GM12878 (cell line): Measurements from ENCODE around the gene EHMT2. TPM values are rescaled to one million over a fixed set of nuclear protein-coding genes. Genes with fewer than 3 reads are reported as not detected.

Experiments used
- ATAC-seq: fragments of 200-7000 bp; cut with Tn5 transposase; 3 replicates; pipeline ENCODE4 v1.9.1; 2020; ENCODE audit warnings: mild to moderate bottlenecking, moderate library complexity
- BruUV-seq: library from RNA; stranded (reverse); fragments of 400-500 nt; replicated peaks from 2 replicates; lab custom pipeline; 2021; lab: Mats Ljungman, UMichigan
- CTCF ChIA-PET: fragments of 300-600 bp; sonication (Branson Sonifier 250); formaldehyde crosslinking; extraction: SDS; loops from one replicate; lab custom pipeline; 2021; ENCODE audit warnings: inconsistent platforms; lab: Yijun Ruan, JAX
- POLR2A ChIA-PET: fragments of 350-600 bp; formaldehyde crosslinking; extraction: SDS; loops from one replicate; lab custom pipeline; 2021; ENCODE audit warnings: inconsistent platforms; lab: Charles Lee
- RAD21 ChIA-PET: fragments of 300-600 bp; sonication (Branson Sonifier 250); formaldehyde crosslinking; loops from one replicate; lab custom pipeline; 2023; ENCODE audit warnings: antibody characterized with exemption; ENCODE audit not compliant: unreplicated experiment; lab: Charles Lee
- SMC1A ChIA-PET: fragments of 300-600 bp; sonication (Branson Sonifier 250); formaldehyde crosslinking; loops from one replicate; lab custom pipeline; 2023; ENCODE audit not compliant: unreplicated experiment, uncharacterized antibody; lab: Charles Lee
- DNase-seq: peaks from one replicate; pipeline ENCODE4 v3.0.0-alpha.2; 2011; ENCODE audit warnings: low read depth, low spot score
- FAIRE-seq: peaks from 3 replicates; lab custom pipeline; 2011; peaks lifted over from hg19 to GRCh38; lab: Jason Lieb, UNC
- H2AFZ ChIP-seq: 2 replicates; pipeline ENCODE4 v1.6.0; 2011; ENCODE audit warnings: low read depth, low read length, control low read depth; ENCODE audit not compliant: control insufficient read depth
- H3K27ac ChIP-seq: 2 replicates; pipeline ENCODE4 v1.5.1; 2011; ENCODE audit warnings: control low read depth; ENCODE audit not compliant: control insufficient read depth, insufficient read depth
- H3K27me3 ChIP-seq, 2 experiments: replicated peaks in 1 of 2; 2 replicates each; pipeline versions ENCODE4 v1.6.0 to v1.6.1; 2011; ENCODE audit warnings: low read length in 1 of 2; ENCODE audit not compliant: control insufficient read depth in 2 of 2, insufficient read depth in 2 of 2
- H3K36me3 ChIP-seq, 2 experiments: 2 replicates each; pipeline ENCODE4 v1.5.1; 2011; ENCODE audit warnings: low read length in 1 of 2; ENCODE audit not compliant: control insufficient read depth in 2 of 2, insufficient read depth in 2 of 2
- H3K4me1 ChIP-seq: 2 replicates; pipeline ENCODE4 v1.6.1; 2011; ENCODE audit warnings: mild to moderate bottlenecking, low read length, moderate library complexity, mixed read lengths; ENCODE audit not compliant: control insufficient read depth, insufficient read depth
- H3K4me2 ChIP-seq: 2 replicates; pipeline ENCODE4 v1.6.0; 2011; ENCODE audit warnings: control low read depth; ENCODE audit not compliant: control insufficient read depth, insufficient read depth
- H3K4me3 ChIP-seq: fragments of 200-600 bp; sonication (generic); 2 replicates; pipeline ENCODE4 v1.5.1; 2016
- H3K79me2 ChIP-seq: 2 replicates; pipeline ENCODE4 v1.6.0; 2011; ENCODE audit warnings: low read length; ENCODE audit not compliant: control insufficient read depth, insufficient read depth
- H3K9ac ChIP-seq: 2 replicates; pipeline ENCODE4 v1.8.0; 2011; ENCODE audit warnings: low read length, control low read depth, mixed read lengths; ENCODE audit not compliant: control insufficient read depth, insufficient read depth
- H3K9me3 ChIP-seq: replicated peaks from 3 replicates; pipeline ENCODE4 v1.5.1; 2011; ENCODE audit warnings: mild to moderate bottlenecking, low read length; ENCODE audit not compliant: control insufficient read depth, insufficient read depth
- H4K20me1 ChIP-seq: 2 replicates; pipeline ENCODE4 v1.6.0; 2011; ENCODE audit not compliant: control insufficient read depth, insufficient read depth
- HDAC2 ChIP-seq: fragments of 200-600 bp; sonication (generic); IDR thresholded peaks from 2 replicates; pipeline ENCODE4 v1.6.1; 2017
- NFIC ChIP-seq: IDR thresholded peaks from 2 replicates; pipeline ENCODE4 v1.6.1; 2012; ENCODE audit warnings: low read depth, mild to moderate bottlenecking, inconsistent platforms, low read length, moderate library complexity
- POLR2AphosphoS5 ChIP-seq: IDR thresholded peaks from 2 replicates; pipeline ENCODE4 v1.6.1; 2011; ENCODE audit warnings: mild to moderate bottlenecking, low read length, inconsistent platforms
- POU2F2 ChIP-seq: IDR thresholded peaks from 3 replicates; pipeline ENCODE4 v1.6.1; 2011; ENCODE audit warnings: low read depth, mild to moderate bottlenecking, low read length, borderline replicate concordance
- REST ChIP-seq: IDR thresholded peaks from 2 replicates; pipeline ENCODE4 v1.6.1; 2012; ENCODE audit warnings: mild to moderate bottlenecking, low read depth, low read length
- SMC3 ChIP-seq: IDR thresholded peaks from 2 replicates; pipeline ENCODE4 v1.6.1; 2011; ENCODE audit warnings: low read length, improper control_type of control experiment, borderline replicate concordance
- TBL1XR1 ChIP-seq: IDR thresholded peaks from 2 replicates; pipeline ENCODE4 v1.6.1; 2012; ENCODE audit warnings: low read depth, low read length, improper control_type of control experiment
- whole genome bisulfite sequencing: methylation state at CpG from one replicate; pipeline ENCODE4 v1.1.6; 2016; ENCODE audit warnings: low lambda C conversion rate; ENCODE audit not compliant: insufficient replicate concordance, insufficient coverage; ENCODE audit errors: missing lambda C conversion rate; 5-methylcytosine and 5-hydroxymethylcytosine counted together
- in situ Hi-C: fragments of 300-500 bp; cut with MboI; formaldehyde crosslinking; loops from 9 replicates; pipeline ENCODE4 v1.14.3; 2018; ENCODE audit warnings: mixed read lengths
- intact Hi-C: fragments of 100-400 bp; cut with micrococcal nuclease; formaldehyde crosslinking; loops from one replicate; pipeline ENCODE4 v1.14.2; 2022; ENCODE audit not compliant: unreplicated experiment
- polyA plus RNA-seq, 11 experiments: library from polyadenylated mRNA; depleted of rRNA in 4 of 11; unstranded in 6 of 11; stranded (reverse) in 5 of 11; fragments of >200 nt; fragmentation: Nextera tagmentation in 4 of 11; fragmentation: Illumina TruSeq in 1 of 11; extraction: Ambion mirVana in 4 of 11; extraction: Trizol in 1 of 11; gene quantifications; 1 replicate in 1 of 11; 2 replicates in 10 of 11; pipeline versions ENCODE4 v1.2.1 to v1.2.3, GENCODE V29; 2011 to 2016; ENCODE audit warnings: inconsistent platforms in 2 of 11, missing spikeins in 2 of 11, low read depth in 1 of 11
- total RNA-seq, 4 experiments: library from RNA; depleted of rRNA in 3 of 4; stranded (reverse); fragments of >200 nt in 3 of 4; fragmentation: Illumina TruSeq in 1 of 4; extraction: Trizol in 1 of 4; gene quantifications; 2 replicates each; pipeline versions ENCODE4 v1.2.1 to v1.2.3, GENCODE V29; 2013 to 2021
- TF ChIP-seq, protein P1 (sequence below): fragments of 450-650 bp; IDR thresholded peaks from 2 replicates; pipeline ENCODE4 v1.6.1; 2017; ENCODE audit warnings: mild to moderate bottlenecking, moderate library complexity
- TF ChIP-seq, protein P2 (sequence below): fragments of 450-650 bp; IDR thresholded peaks from 2 replicates; pipeline ENCODE4 v1.6.1; 2017; ENCODE audit warnings: antibody characterized with exemption, mild to moderate bottlenecking, moderate library complexity

The EHMT2 gene
- total and polyA plus RNA-seq, 10 of the 15 experiments (the other 5 are each of a cell fraction or from before 2014, with no cell fraction given), result 1.7 to 53.2 (median 36.3) TPM

GRCh38 chr6:31911826-31912585 is 14.5 kb upstream of the EHMT2 start:
- ChIA-PET RAD21 (no interaction called here), CTCF (interaction anchor here (0.7 to 1.2 kb wide), 3 partner anchors 8 to 23 kb away, joined by 3 to 8 read pairs (median 3); no protein-coding TSS in a partner anchor), POLR2A (interaction anchor here (0.6 to 1.0 kb wide), 4 partner anchors 11 to 306 kb away, joined by 3 to 6 read pairs (median 4); no protein-coding TSS in a partner anchor), SMC1A (interaction anchor here (0.8 kb wide), 1 partner anchor 11 kb away, joined by 3 read pairs; no protein-coding TSS in a partner anchor)
- Histone ChIP-seq H2AFZ (no peak overlapping the region), H3K4me3 (no peak overlapping the region), H3K79me2 (no peaks in the 10 kb centered on the region), H3K9me3 (no peaks in the 10 kb centered on the region), H3K4me1 (peaks cover 30% of the 10 kb centered on the region), H3K4me2 (no peak overlapping the region), H3K27me3 (no peaks in the 10 kb centered on the region), H3K36me3 (no peaks in the 10 kb centered on the region), H4K20me1 (no peaks in the 10 kb centered on the region), H3K27ac (no peak overlapping the region), H3K9ac (no peak overlapping the region)
- DNase-seq, result no peak
- in situ Hi-C loops (no loop called here), intact Hi-C loops (no loop called here)
- WGBS, result 59% methylated on average over 11 of the region's 11 CpGs
- no TSS peak for BruUV-seq
- no peak for ATAC-seq
- no peak for FAIRE-seq
- no peak for TF ChIP-seq TBL1XR1
- TF ChIP-seq REST, result no peak
- no peak for TF ChIP-seq POU2F2
- no peak for TF ChIP-seq HDAC2
- TF ChIP-seq, protein P1, sequence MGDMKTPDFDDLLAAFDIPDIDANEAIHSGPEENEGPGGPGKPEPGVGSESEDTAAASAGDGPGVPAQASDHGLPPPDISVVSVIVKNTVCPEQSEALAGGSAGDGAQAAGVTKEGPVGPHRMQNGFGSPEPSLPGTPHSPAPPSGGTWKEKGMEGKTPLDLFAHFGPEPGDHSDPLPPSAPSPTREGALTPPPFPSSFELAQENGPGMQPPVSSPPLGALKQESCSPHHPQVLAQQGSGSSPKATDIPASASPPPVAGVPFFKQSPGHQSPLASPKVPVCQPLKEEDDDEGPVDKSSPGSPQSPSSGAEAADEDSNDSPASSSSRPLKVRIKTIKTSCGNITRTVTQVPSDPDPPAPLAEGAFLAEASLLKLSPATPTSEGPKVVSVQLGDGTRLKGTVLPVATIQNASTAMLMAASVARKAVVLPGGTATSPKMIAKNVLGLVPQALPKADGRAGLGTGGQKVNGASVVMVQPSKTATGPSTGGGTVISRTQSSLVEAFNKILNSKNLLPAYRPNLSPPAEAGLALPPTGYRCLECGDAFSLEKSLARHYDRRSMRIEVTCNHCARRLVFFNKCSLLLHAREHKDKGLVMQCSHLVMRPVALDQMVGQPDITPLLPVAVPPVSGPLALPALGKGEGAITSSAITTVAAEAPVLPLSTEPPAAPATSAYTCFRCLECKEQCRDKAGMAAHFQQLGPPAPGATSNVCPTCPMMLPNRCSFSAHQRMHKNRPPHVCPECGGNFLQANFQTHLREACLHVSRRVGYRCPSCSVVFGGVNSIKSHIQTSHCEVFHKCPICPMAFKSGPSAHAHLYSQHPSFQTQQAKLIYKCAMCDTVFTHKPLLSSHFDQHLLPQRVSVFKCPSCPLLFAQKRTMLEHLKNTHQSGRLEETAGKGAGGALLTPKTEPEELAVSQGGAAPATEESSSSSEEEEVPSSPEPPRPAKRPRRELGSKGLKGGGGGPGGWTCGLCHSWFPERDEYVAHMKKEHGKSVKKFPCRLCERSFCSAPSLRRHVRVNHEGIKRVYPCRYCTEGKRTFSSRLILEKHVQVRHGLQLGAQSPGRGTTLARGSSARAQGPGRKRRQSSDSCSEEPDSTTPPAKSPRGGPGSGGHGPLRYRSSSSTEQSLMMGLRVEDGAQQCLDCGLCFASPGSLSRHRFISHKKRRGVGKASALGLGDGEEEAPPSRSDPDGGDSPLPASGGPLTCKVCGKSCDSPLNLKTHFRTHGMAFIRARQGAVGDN, result no peak
- TF ChIP-seq NFIC, result no peak
- no peak for TF ChIP-seq SMC3
- no peak for TF ChIP-seq POLR2AphosphoS5
- TF ChIP-seq, protein P2, sequence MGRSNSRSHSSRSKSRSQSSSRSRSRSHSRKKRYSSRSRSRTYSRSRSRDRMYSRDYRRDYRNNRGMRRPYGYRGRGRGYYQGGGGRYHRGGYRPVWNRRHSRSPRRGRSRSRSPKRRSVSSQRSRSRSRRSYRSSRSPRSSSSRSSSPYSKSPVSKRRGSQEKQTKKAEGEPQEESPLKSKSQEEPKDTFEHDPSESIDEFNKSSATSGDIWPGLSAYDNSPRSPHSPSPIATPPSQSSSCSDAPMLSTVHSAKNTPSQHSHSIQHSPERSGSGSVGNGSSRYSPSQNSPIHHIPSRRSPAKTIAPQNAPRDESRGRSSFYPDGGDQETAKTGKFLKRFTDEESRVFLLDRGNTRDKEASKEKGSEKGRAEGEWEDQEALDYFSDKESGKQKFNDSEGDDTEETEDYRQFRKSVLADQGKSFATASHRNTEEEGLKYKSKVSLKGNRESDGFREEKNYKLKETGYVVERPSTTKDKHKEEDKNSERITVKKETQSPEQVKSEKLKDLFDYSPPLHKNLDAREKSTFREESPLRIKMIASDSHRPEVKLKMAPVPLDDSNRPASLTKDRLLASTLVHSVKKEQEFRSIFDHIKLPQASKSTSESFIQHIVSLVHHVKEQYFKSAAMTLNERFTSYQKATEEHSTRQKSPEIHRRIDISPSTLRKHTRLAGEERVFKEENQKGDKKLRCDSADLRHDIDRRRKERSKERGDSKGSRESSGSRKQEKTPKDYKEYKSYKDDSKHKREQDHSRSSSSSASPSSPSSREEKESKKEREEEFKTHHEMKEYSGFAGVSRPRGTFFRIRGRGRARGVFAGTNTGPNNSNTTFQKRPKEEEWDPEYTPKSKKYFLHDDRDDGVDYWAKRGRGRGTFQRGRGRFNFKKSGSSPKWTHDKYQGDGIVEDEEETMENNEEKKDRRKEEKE, result no peak
